GM12891 (cell line): ENCODE data around the gene FLNC.

ENCODE experiments used
- PAX5 ChIP-seq: IDR thresholded peaks from 2 replicates; pipeline ENCODE4 v1.6.1; 2011; ENCODE audit warnings: low read length, moderate library complexity, mild to moderate bottlenecking; ENCODE audit not compliant: insufficient read depth, severe bottlenecking
- POLR2A ChIP-seq: IDR thresholded peaks from 2 replicates; pipeline ENCODE4 v1.6.1; 2011; ENCODE audit warnings: low read depth, low read length, control low read depth
- POLR2AphosphoS5 ChIP-seq: IDR thresholded peaks from 2 replicates; pipeline ENCODE4 v1.6.1; 2011; ENCODE audit warnings: low read depth, low read length, control low read depth
- POU2F2 ChIP-seq: IDR thresholded peaks from 2 replicates; pipeline ENCODE4 v1.6.1; 2011; ENCODE audit warnings: low read depth, mild to moderate bottlenecking, control low read depth, low read length, moderate library complexity
- SPI1 ChIP-seq: IDR thresholded peaks from 2 replicates; pipeline ENCODE4 v1.6.1; 2011; ENCODE audit warnings: low read depth, low read length, control low read depth
- TAF1 ChIP-seq: IDR thresholded peaks from 2 replicates; pipeline ENCODE4 v1.6.1; 2011; ENCODE audit warnings: low read depth, low read length, control low read depth

DNA sequence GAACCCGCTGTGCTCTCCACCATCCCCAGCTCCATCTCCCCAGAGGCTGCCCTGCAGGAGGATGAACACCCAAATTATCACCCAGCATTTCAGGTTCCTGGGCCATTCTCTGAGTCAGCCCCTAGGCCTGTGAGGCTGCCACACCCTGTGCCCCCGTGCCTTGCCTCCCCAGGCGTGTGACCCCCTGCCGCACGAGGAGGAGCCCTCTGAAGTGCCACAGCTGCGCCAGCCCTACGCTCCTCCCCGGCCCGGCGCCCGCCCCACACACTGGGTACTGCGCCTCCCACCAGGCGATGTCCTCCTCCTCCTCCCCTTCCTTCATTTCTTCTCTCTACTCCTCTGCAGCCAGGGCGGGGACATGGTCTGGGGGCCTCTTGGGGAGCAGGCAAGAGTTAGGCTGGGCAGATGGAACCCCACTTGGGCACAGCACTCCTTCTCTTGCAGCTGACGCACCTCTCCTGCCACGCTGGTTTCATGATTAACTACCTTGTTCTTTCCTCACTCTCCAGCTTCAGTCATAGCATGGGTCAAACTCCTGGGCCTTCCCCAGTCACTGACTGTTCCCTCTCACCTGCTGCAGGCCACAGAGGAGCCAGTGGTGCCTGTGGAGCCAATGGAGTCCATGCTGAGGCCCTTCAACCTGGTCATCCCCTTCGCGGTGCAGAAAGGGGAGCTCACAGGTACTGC lies 19.7 kb downstream of the FLNC start:
- TF ChIP-seq POLR2AphosphoS5 = no peak
- no peak for TF ChIP-seq POLR2A
- TF ChIP-seq POU2F2 = no peak
- no peak for TF ChIP-seq TAF1
- TF ChIP-seq SPI1 = no peak
- TF ChIP-seq PAX5 = no peak
